HepG2 (cell line): ENCODE results near the gene GDF11. TPM values are rescaled to one million over a fixed set of nuclear protein-coding genes. Genes with fewer than 3 reads are reported as not detected.
A peak's percentile ranks its signal among the peaks of the same experiment; 100 is the strongest.

Experiments
- ATRX ChIP-seq: sonication (generic); formaldehyde crosslinking; IDR thresholded peaks from 2 replicates; pipeline ENCODE4 v1.4.0; 2020; ENCODE audit warnings: missing genetic modification reagents, borderline replicate concordance
- GABPB1 ChIP-seq: IDR thresholded peaks from 2 replicates; pipeline ENCODE4 v1.6.1; 2016; ENCODE audit warnings: mild to moderate bottlenecking, missing genetic modification reagents, moderate library complexity, missing compliant biosample characterization
- MTF1 ChIP-seq: sonication (generic); formaldehyde crosslinking; IDR thresholded peaks from 2 replicates; pipeline ENCODE4 v1.5.0; 2020; ENCODE audit warnings: missing genetic modification reagents
- SAP130 ChIP-seq: IDR thresholded peaks from 2 replicates; pipeline ENCODE4 v1.6.1; 2016; ENCODE audit warnings: low read depth
- STAG1 ChIP-seq: sonication (generic); formaldehyde crosslinking; IDR thresholded peaks from 2 replicates; pipeline ENCODE4 v1.4.0; 2020; ENCODE audit warnings: missing genetic modification reagents
- TARDBP ChIP-seq: sonication (generic); formaldehyde crosslinking; IDR thresholded peaks from 2 replicates; pipeline ENCODE4 v1.8.0; 2022; ENCODE audit warnings: mild to moderate bottlenecking, missing genetic modification reagents
- ZIK1 ChIP-seq: sonication (generic); formaldehyde crosslinking; IDR thresholded peaks from 2 replicates; pipeline ENCODE4 v1.5.0; 2020; ENCODE audit warnings: mild to moderate bottlenecking, low read depth, missing genetic modification reagents, borderline replicate concordance
- ZNF234 ChIP-seq: sonication (generic); formaldehyde crosslinking; conservative IDR thresholded peaks from 2 replicates; pipeline ENCODE4 v1.5.1; 2020; ENCODE audit warnings: mild to moderate bottlenecking, missing genetic modification reagents
- ZNF564 ChIP-seq: sonication (generic); formaldehyde crosslinking; IDR thresholded peaks from 2 replicates; pipeline ENCODE4 v1.8.1; 2023; ENCODE audit warnings: mild to moderate bottlenecking, missing genetic modification reagents
- ZNF577 ChIP-seq: sonication (generic); formaldehyde crosslinking; IDR thresholded peaks from 2 replicates; pipeline ENCODE4 v1.4.0; 2020; ENCODE audit warnings: mild to moderate bottlenecking, low read depth, missing genetic modification reagents, borderline replicate concordance
- ZNF619 ChIP-seq: sonication (generic); formaldehyde crosslinking; IDR thresholded peaks from 2 replicates; pipeline ENCODE4 v1.4.0; 2020; ENCODE audit warnings: mild to moderate bottlenecking, missing genetic modification reagents
- ZNF709 ChIP-seq: sonication (generic); formaldehyde crosslinking; IDR thresholded peaks from 2 replicates; pipeline ENCODE4 v1.5.0; 2020; ENCODE audit warnings: mild to moderate bottlenecking, missing genetic modification reagents
- ZNF781 ChIP-seq: sonication (generic); formaldehyde crosslinking; IDR thresholded peaks from 2 replicates; pipeline ENCODE4 v1.5.1; 2020; ENCODE audit warnings: borderline replicate concordance, mild to moderate bottlenecking, missing genetic modification reagents; ENCODE audit errors: not compliant biosample characterization
- polyA plus RNA-seq, 8 experiments: library from polyadenylated mRNA; depleted of rRNA in 3 of 8; stranded (reverse) in 7 of 8; unstranded in 1 of 8; fragments of >200 nt; fragmentation: Illumina TruSeq in 4 of 8; extraction: Trizol in 4 of 8; gene quantifications; 2 replicates each; pipeline versions ENCODE4 v1.2.1 to v1.2.3, GENCODE V29; 2011 to 2016; ENCODE audit warnings: low read depth in 4 of 8, missing spikeins in 1 of 8, mixed read lengths in 1 of 8; ENCODE audit not compliant: insufficient read depth in 1 of 8
- total RNA-seq, 5 experiments: library from RNA; depleted of rRNA; stranded (reverse); fragments of >200 nt; fragmentation: Illumina TruSeq; extraction: Trizol; gene quantifications; 2 replicates each; pipeline ENCODE4 v1.2.3, GENCODE V29; 2016; ENCODE audit warnings: low read depth in 1 of 5
- TF ChIP-seq, protein P1 (sequence below): sonication (generic); formaldehyde crosslinking; IDR thresholded peaks from 2 replicates; pipeline ENCODE4 v1.5.0; 2020; ENCODE audit warnings: missing genetic modification reagents
- TF ChIP-seq, protein P2 (sequence below): IDR thresholded peaks from 2 replicates; pipeline ENCODE4 v1.4.0; 2020; ENCODE audit warnings: mild to moderate bottlenecking, missing genetic modification reagents
- TF ChIP-seq, protein P3 (sequence below): sonication (generic); formaldehyde crosslinking; conservative IDR thresholded peaks from 2 replicates; pipeline ENCODE4 v1.4.0; 2020; ENCODE audit warnings: missing genetic modification reagents
- TF ChIP-seq, protein P4 (sequence below): sonication (generic); formaldehyde crosslinking; IDR thresholded peaks from 2 replicates; pipeline ENCODE4 v1.8.0; 2022; ENCODE audit warnings: mild to moderate bottlenecking, missing genetic modification reagents; ENCODE audit not compliant: insufficient replicate concordance
- TF ChIP-seq, protein P5 (sequence below): IDR thresholded peaks from 2 replicates; pipeline ENCODE4 v1.6.1; 2016; ENCODE audit warnings: missing biosample characterization, missing genetic modification reagents, low read depth
- TF ChIP-seq, protein P6 (sequence below): sonication (generic); formaldehyde crosslinking; IDR thresholded peaks from 2 replicates; pipeline ENCODE4 v1.9.0; 2021; ENCODE audit warnings: missing genetic modification reagents, borderline replicate concordance

GDF11 gene
- total and polyA plus RNA-seq, 2 of the 13 experiments (the other 11 are each of a cell fraction or from before 2014, with no cell fraction given): 0.63 to 1.5 TPM

DNA sequence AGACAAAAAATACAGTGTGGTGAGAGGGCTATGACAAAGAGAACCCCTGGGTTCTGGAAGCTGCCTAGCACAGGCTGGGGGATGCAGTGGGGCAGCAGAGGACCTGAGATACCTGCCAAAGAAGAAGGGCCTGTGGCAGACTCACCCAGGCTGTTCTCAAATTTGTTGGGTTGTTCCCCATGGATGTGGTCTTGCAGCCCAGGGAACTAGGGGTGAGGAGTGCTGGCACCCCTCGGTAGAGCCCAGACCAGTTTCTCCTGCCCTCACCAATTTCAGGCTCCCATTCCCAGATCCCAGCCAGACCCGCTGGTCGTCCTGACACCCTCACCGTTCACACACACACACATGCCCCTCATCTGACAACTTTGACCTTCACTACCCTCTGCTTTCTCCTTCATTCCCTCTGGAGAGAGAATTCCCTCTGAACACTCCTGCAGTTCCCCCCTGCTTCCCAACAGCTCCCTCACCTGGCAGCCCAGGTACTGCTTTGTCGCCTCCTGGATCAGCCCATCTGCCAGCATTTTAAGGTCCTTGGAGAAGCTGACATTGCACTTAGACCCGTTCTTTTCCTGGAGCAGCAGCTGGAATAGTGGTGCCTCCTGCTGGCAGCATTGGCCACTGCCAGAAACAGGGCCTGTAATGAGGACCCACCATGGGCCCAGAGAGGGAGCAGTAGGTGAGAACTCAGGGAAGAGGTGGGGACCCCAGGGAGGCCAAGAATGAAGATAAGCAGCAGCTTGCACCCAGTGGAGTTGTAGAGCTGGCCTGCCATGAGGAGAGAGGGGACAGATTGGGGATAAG is 5.9 kb upstream of the GDF11 start (continued):
- TF ChIP-seq, protein P1, sequence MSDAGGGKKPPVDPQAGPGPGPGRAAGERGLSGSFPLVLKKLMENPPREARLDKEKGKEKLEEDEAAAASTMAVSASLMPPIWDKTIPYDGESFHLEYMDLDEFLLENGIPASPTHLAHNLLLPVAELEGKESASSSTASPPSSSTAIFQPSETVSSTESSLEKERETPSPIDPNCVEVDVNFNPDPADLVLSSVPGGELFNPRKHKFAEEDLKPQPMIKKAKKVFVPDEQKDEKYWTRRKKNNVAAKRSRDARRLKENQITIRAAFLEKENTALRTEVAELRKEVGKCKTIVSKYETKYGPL (CRISPR knock-in tag): no peak
- no peak for TF ChIP-seq ATRX
- TF ChIP-seq ZNF577 (CRISPR knock-in tag): no peak
- TF ChIP-seq MTF1: no peak
- TF ChIP-seq TARDBP: no peak
- TF ChIP-seq GABPB1: no peak
- TF ChIP-seq, protein P2, sequence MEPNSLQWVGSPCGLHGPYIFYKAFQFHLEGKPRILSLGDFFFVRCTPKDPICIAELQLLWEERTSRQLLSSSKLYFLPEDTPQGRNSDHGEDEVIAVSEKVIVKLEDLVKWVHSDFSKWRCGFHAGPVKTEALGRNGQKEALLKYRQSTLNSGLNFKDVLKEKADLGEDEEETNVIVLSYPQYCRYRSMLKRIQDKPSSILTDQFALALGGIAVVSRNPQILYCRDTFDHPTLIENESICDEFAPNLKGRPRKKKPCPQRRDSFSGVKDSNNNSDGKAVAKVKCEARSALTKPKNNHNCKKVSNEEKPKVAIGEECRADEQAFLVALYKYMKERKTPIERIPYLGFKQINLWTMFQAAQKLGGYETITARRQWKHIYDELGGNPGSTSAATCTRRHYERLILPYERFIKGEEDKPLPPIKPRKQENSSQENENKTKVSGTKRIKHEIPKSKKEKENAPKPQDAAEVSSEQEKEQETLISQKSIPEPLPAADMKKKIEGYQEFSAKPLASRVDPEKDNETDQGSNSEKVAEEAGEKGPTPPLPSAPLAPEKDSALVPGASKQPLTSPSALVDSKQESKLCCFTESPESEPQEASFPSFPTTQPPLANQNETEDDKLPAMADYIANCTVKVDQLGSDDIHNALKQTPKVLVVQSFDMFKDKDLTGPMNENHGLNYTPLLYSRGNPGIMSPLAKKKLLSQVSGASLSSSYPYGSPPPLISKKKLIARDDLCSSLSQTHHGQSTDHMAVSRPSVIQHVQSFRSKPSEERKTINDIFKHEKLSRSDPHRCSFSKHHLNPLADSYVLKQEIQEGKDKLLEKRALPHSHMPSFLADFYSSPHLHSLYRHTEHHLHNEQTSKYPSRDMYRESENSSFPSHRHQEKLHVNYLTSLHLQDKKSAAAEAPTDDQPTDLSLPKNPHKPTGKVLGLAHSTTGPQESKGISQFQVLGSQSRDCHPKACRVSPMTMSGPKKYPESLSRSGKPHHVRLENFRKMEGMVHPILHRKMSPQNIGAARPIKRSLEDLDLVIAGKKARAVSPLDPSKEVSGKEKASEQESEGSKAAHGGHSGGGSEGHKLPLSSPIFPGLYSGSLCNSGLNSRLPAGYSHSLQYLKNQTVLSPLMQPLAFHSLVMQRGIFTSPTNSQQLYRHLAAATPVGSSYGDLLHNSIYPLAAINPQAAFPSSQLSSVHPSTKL (CRISPR knock-in tag): peak; percentile 40; the same call in 1 of the 2 replicates
- TF ChIP-seq, protein P3, sequence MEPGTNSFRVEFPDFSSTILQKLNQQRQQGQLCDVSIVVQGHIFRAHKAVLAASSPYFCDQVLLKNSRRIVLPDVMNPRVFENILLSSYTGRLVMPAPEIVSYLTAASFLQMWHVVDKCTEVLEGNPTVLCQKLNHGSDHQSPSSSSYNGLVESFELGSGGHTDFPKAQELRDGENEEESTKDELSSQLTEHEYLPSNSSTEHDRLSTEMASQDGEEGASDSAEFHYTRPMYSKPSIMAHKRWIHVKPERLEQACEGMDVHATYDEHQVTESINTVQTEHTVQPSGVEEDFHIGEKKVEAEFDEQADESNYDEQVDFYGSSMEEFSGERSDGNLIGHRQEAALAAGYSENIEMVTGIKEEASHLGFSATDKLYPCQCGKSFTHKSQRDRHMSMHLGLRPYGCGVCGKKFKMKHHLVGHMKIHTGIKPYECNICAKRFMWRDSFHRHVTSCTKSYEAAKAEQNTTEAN (CRISPR knock-in tag): no peak
- TF ChIP-seq, protein P4, sequence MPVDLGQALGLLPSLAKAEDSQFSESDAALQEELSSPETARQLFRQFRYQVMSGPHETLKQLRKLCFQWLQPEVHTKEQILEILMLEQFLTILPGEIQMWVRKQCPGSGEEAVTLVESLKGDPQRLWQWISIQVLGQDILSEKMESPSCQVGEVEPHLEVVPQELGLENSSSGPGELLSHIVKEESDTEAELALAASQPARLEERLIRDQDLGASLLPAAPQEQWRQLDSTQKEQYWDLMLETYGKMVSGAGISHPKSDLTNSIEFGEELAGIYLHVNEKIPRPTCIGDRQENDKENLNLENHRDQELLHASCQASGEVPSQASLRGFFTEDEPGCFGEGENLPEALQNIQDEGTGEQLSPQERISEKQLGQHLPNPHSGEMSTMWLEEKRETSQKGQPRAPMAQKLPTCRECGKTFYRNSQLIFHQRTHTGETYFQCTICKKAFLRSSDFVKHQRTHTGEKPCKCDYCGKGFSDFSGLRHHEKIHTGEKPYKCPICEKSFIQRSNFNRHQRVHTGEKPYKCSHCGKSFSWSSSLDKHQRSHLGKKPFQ (CRISPR knock-in tag): no peak
- no peak for TF ChIP-seq ZIK1 (CRISPR knock-in tag)
- TF ChIP-seq ZNF564 (CRISPR knock-in tag): no peak
- TF ChIP-seq ZNF709 (CRISPR knock-in tag): no peak
- TF ChIP-seq, protein P5, sequence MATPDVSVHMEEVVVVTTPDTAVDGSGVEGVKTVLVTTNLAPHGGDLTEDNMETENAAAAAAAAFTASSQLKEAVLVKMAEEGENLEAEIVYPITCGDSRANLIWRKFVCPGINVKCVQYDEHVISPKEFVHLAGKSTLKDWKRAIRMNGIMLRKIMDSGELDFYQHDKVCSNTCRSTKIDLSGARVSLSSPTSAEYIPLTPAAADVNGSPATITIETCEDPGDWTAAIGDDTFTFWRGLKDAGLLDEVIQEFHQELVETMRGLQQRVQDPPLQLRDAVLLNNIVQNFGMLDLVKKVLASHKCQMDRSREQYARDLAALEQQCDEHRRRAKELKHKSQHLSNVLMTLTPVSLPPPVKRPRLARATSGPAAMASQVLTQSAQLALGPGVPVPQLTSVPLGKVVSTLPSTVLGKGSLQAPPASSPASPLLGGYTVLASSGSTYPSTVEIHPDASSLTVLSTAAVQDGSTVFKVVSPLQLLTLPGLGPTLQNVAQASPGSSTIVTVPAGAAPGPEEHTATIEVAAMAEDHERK (CRISPR knock-in tag): no peak
- no peak for TF ChIP-seq ZNF234 (CRISPR knock-in tag)
- peak; percentile 79 for TF ChIP-seq STAG1 (CRISPR knock-in tag)
- TF ChIP-seq ZNF619 (CRISPR knock-in tag): no peak
- peak; percentile 86 for TF ChIP-seq SAP130 (CRISPR knock-in tag)
- TF ChIP-seq ZNF781 (CRISPR knock-in tag): no peak
- TF ChIP-seq, protein P6, sequence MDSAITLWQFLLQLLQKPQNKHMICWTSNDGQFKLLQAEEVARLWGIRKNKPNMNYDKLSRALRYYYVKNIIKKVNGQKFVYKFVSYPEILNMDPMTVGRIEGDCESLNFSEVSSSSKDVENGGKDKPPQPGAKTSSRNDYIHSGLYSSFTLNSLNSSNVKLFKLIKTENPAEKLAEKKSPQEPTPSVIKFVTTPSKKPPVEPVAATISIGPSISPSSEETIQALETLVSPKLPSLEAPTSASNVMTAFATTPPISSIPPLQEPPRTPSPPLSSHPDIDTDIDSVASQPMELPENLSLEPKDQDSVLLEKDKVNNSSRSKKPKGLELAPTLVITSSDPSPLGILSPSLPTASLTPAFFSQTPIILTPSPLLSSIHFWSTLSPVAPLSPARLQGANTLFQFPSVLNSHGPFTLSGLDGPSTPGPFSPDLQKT (CRISPR knock-in tag): no peak
